Upper lobe of left lung (tissue), 4 donors: ENCODE data around the gene ALOX12B.

Experiments used
- POLR2A ChIP-seq, 4 donors: fragments of 450-650 bp; IDR thresholded peaks; one replicate each; pipeline ENCODE4 v1.5.1; 2016 to 2017; ENCODE audit warnings: antibody characterized with exemption in 4 of 4, mild to moderate bottlenecking in 2 of 4
- POLR2AphosphoS5 ChIP-seq, 2 donors: sonication (generic); formaldehyde crosslinking; IDR thresholded peaks; one replicate each; pipeline ENCODE4 v1.5.1; 2017; ENCODE audit warnings: antibody characterized with exemption in 2 of 2
- TF ChIP-seq, protein P1 (sequence below), 6 experiments: fragments of 450-650 bp in 4 of 6; fragments of 200-600 bp in 2 of 6; sonication (generic) in 2 of 6; IDR thresholded peaks; one replicate each; pipeline ENCODE4 v1.5.1; 2016 to 2019; ENCODE audit warnings: antibody characterized with exemption in 6 of 6

DNA sequence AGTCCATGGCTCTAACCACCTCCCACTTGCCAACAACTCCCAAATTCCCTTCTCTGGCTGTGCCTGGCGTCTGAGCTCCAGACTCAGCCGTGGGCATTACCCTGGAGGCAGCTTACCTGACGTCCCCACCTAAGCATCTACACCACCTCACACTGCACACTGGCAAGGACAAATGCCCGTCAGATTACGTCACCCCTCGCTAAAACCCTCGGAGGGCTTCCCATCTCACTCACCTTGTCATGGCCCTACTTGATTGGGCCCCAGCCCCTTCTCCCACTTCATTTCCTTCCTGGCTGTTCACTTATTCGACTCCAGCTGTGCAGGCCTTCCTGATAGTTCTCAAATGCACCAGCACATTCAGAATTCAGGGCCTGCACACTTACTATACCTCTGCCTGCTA lies 17.4 kb upstream of the ALOX12B start:
- TF ChIP-seq POLR2A (IDR thresholded peaks at IDR 0.05) (no peak), POLR2AphosphoS5 (IDR thresholded peaks at IDR 0.05) (no peak)
- TF ChIP-seq, protein P1, sequence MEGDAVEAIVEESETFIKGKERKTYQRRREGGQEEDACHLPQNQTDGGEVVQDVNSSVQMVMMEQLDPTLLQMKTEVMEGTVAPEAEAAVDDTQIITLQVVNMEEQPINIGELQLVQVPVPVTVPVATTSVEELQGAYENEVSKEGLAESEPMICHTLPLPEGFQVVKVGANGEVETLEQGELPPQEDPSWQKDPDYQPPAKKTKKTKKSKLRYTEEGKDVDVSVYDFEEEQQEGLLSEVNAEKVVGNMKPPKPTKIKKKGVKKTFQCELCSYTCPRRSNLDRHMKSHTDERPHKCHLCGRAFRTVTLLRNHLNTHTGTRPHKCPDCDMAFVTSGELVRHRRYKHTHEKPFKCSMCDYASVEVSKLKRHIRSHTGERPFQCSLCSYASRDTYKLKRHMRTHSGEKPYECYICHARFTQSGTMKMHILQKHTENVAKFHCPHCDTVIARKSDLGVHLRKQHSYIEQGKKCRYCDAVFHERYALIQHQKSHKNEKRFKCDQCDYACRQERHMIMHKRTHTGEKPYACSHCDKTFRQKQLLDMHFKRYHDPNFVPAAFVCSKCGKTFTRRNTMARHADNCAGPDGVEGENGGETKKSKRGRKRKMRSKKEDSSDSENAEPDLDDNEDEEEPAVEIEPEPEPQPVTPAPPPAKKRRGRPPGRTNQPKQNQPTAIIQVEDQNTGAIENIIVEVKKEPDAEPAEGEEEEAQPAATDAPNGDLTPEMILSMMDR (IDR thresholded peaks at IDR 0.05): no peak
